Renal cortex interstitium (tissue), 15 donors: ENCODE results near the gene SP9. TPM values are rescaled to one million over a fixed set of nuclear protein-coding genes. Genes with fewer than 3 reads are reported as not detected.

Experiments
- DNase-seq, 11 donors: peaks; one replicate each; pipeline ENCODE4 v3.0.0-alpha.2; 2013; ENCODE audit warnings: low read depth in 9 of 11, low spot score in 4 of 11; ENCODE audit errors: extremely low read depth in 1 of 11
- long read RNA-seq, 16 experiments: transcript quantifications; one replicate each; lab custom pipeline, GENCODE V29; 2026
- polyA plus RNA-seq, 3 donors: library from polyadenylated mRNA; unstranded; fragments of 120-200 nt; gene quantifications; one replicate each; pipeline ENCODE4 v1.2.1, GENCODE V29; 2013; ENCODE audit not compliant: insufficient read length in 3 of 3

SP9 gene
- polyA plus RNA-seq: not detected
- long read RNA-seq, donor 1: 0 reads
- long read RNA-seq, donor 2: 0 reads
- long read RNA-seq, donor 3: 0 reads
- long read RNA-seq, donor 4: 0 reads
- long read RNA-seq, donor 5: 0 reads
- long read RNA-seq, donor 6: 0 reads
- long read RNA-seq, donor 7: 0 reads
- long read RNA-seq, donor 8: 0 reads
- long read RNA-seq, donor 9: 0 reads
- long read RNA-seq, donor 10, partial matches to known transcripts: 94 of 149 reads
- long read RNA-seq, donor 10, other reads (novel, unspliced or antisense): 55 of 149 reads
- long read RNA-seq, donor 11: 0 reads
- long read RNA-seq, donor 12: 0 reads
- long read RNA-seq, donor 13: 0 reads
- long read RNA-seq, donor 14: 0 reads
- long read RNA-seq, donor 15: 0 reads
- long read RNA-seq, donor 16: 0 reads

DNA sequence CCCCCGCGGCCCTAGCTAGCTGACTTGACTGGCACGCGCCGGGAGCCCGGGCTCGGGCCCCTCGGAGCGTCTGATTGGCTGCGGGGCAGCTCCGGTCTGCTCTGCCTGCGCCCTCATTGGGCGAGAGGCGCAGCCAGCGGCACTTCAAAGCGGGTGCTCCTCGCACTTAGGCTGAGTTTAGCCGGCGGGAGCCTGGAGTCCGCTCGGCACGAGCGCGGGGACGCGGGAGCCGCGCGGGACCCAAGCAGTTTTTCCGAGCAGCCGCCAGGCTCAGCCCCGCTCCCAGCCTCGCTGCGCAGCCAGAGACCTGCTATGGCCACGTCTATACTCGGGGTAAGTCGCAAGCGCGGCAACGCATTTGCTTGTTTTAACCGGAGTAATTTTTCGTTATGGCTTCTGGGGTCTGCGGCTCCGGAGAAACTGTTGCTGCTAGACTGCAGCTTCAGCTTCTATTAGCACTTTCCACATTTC lies at the start of gene SP9:
Gene SP9 (plus strand): TSS at position 174 of the 471 bp plus-strand sequence. CDS start 139 bp downstream, at position 313.
- DNase-seq: no peak

DNA sequence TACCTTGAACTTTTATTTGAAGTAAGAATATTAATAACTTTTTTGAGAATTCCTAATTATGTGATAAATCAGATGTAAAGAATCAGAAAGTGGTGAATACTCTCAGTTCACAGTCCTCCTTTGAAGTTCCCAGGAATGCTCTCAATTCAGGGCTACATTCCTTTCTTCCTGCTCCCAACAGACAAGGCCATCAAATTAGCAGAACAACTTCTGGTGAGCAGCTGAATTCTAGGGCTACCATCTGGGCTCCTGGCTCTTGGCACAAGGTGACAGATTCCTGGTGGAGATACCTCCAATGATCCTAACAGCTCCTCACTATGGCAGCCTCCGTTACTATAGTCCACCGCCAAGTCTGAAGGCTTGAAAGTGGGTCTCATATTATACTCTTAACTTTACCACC lies 48.6 kb upstream of the SP9 start:
- DNase-seq: no peak

DNA sequence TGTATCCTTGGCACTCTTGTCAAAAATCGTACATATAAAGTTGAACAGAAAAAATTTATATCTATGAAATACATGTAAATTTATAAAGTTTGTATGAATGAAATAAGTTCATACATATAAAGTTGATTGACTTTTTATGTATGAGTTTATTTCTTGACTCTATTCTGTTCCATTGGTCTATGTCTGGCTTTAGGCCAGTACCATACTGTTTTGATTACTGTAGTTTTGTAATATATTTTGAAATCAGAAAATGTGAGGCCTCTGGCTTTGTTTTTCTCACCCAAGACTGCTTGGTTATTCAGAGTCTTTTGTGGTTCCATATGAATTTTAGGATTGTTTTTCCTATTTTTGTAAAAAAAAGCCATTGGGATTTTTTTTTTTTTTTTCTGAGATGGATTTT lies 41.8 kb upstream of the SP9 start:
- no peak for DNase-seq

DNA sequence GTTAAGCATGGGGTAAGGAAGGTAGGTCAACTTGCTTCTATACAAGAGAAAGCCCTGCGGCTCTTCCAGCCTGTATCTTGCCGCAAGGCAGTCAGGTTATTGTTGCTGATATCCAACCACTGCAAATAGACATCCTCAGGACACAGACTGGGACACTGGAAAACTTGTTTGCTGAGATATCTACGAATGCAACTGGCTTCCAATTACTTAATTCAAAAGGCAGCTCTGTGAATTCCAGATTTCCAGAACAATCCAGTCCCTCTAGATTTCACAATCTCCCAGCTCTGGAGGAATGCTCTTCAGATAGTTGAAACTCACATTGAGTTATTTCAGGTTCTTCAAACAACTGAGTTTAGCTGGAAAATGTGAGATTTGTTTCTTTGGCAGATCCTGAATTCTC lies 34.6 kb upstream of the SP9 start:
- no peak for DNase-seq

DNA sequence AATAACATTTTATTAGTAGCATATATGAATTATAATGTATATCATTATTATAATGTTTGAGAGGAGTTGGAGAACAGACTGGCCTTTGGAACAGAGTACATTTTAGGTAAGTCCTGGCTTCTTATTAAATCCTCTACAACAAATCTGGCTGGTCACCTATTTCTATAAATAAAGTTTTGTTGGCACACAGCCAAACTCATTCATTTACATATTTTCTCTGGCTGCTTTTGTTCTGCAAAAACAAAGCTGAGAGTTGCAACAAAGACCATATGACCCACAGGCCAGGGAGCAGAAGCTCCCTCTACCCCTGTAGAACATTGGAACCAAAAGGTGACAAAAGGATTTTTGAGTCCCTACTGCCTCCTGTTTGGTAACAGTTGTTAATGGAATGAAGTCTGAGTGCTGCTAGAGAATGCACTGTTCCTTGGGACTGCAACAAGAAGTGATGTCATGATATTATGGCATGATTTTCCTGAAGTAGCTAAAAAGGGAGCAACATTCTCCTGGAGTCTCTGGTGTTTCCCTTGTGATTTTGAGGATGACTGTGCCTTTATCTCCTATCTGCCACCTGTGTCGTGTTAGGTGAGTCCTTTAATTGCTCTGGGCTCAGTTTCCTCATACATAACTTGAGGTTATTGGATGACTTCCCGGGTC lies 22.0 kb upstream of the SP9 start:
- DNase-seq: no peak

DNA sequence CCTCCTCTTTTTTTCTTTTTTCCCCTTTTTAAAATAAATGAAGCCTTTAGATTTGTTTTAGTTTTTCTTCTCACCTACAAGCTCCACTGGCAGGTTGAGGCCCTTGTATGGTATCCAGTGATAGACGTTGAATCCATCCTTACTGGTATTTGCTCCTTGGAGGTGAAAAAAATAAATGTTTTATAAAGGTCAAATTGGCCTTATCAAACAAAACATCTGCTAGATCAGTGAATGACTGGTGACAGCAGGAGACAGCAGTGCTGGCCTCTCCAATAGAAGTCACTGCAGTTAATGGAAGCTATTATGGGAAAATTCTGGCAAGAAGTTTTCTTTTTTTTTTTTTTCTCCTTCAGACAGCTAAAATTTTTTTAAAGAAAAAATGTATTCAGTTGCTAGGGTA lies 12.6 kb upstream of the SP9 start:
- no peak for DNase-seq

DNA sequence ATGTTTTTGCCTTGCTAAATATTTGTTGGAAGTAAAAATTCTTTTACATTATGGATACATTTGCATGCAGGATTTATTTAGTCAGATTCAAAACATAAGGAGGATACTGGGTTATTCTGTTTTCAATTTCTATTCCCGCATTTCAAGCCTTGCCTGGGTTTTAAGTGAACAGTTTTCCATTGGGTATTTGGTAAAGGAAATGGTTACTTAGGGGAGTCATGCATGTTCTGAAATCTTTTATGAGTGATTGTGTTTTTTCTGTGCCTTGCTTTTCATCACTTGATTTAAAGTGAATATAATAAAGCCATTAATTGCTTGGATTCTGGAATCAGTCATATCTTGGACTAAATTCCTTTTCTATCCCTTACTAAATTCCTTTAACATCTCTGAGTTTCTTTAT lies 12.0 kb upstream of the SP9 start:
- DNase-seq: no peak

DNA sequence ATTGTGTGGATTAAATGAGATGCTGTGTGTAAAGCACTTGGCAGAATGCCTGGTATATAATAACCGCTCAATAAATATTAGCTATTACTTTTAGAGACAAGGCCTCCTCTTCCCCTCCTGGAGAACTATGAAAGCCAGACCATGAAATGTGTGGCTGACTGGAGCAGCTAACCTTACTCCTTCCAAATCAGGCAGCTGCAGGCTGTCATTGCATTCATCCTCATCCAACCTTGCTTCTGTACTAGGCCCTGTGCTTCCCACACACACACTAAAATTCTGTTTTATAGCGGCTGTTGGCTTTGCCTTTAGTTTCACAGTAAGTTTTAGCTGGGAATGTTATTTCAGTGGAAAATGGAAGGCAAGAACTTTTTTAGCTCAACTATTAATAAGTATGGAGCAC lies 10.2 kb upstream of the SP9 start:
- no peak for DNase-seq

DNA sequence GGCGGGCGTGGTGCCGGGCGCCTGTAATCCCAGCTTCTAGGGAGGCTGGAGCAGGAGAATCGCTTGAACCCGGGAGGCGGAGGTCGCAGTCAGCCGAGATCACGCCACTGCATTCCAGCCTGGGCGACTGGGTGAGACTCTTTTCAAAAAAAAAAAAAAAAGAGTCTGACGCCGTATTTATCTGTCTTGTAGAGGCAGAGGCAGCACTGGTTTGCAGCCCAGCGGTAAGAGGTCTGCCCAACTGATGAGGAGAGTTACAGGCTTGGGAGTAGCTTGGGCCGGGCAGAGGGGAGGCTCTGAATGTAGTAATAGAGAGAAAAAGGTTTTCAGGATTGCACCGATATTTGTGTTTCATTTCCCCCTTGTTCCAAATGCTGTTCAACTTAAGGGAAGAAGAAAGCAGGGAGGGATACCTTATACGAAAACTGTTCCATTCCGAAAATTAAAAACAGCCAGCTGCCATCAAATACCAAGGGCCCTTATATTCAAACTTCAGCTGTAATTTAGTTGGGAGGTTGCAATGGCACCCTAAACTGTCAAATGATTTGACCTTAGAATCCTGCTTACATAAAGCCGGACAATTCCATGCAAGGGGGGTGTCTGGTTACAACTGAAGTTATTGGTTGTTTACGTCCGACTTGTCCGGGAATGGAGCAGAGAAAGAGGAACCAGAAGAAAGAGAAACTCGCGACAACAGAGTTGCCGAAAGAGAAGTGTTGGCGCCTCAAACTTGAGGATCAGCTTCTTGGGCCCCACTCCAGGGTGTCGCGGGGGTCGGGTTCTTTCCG lies 9.2 kb upstream of the SP9 start:
- DNase-seq: no peak

DNA sequence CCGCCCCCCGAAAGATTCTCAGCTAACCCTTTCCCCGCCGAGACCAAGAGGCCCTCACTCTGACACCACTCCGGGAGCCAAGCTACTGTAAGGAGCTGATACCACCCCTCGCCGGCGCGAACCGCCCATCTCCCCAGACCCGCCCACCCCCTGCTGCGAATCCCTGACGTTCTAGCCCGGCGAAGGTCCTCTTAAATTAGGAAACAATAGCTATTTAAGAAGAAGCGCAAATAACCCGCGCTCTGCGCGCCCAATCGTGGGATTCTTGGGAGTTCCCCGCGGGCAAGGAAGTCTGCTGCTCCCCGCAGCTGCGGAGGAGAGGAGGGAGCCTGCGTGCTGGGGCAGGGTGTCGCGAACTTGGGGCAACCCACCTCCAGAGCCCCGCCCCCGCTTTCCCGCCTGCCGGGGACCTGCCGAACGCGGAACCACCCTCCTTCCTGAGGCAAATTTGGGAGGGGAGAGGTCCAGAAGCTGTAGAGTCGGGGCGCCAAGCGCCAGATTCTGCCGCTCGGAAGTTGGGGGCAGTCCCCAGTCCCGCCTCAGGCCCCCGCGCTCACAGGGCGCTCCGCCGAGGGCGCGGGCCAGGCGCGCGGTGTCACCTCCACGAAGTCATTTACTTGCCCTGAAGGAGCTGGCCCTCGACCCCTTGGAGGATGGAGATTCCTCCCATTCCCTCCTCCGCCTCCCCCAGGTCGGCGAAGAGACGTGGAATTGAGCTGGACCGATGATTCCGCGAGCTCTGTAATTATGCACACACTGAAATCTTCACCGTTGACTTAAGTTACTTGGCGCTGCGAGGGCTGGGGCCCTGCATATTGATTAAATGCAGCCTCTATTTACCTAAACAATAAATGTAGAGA lies 8.4 kb upstream of the SP9 start:
- no peak for DNase-seq

DNA sequence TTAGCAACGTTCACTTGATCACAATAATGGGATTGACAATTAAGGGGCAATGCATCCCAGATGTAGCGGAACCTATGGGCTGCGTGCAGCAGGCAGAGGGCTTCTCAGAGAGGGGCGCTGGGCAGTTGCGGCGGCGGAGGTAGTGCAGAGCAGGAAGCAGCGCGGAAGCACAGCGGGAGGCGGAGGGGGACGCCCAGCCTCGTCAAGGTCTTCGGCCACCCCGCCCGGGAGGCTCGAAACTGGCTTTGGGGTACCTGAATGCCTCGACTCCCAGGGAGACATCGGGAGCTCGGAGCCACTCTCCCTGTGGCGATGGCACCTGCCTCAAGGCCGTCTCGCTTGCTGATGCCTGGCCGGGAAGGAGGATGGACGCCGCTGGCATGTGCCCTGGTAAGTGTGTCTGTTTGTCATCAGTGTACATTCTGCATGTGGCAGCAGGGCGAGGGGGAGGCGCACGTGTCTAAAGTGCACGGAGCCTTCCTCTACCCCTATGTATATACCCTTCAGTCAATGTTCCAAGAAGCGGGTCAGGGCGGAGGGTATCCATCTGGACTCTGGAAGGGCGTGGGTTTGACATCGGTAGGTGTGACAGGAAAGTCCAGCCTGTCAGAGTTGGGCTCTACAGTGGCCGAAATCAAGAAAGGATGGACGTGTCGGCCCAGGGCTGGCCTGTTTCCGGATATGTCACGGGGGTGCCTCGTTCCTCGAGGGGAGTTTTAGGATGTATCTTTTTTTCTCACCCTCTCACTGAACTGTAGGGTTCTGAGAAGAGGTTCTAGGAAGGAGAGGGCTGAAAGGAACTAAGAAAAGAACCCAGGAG lies 7.5 kb upstream of the SP9 start:
- no peak for DNase-seq

DNA sequence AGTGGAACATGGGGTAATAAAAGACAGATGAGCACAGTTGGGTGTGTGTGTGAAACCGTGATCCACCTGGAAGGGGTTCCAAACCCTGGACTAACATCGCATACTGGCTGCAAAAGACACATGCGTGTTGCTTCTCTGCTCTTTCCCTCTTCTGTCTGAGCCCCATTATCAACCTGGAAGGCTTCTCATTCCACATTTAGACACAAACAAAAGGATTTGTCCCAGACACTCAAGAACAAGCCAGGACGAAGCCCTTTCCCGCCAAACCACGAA lies 7.0 kb upstream of the SP9 start:
- DNase-seq: no peak

DNA sequence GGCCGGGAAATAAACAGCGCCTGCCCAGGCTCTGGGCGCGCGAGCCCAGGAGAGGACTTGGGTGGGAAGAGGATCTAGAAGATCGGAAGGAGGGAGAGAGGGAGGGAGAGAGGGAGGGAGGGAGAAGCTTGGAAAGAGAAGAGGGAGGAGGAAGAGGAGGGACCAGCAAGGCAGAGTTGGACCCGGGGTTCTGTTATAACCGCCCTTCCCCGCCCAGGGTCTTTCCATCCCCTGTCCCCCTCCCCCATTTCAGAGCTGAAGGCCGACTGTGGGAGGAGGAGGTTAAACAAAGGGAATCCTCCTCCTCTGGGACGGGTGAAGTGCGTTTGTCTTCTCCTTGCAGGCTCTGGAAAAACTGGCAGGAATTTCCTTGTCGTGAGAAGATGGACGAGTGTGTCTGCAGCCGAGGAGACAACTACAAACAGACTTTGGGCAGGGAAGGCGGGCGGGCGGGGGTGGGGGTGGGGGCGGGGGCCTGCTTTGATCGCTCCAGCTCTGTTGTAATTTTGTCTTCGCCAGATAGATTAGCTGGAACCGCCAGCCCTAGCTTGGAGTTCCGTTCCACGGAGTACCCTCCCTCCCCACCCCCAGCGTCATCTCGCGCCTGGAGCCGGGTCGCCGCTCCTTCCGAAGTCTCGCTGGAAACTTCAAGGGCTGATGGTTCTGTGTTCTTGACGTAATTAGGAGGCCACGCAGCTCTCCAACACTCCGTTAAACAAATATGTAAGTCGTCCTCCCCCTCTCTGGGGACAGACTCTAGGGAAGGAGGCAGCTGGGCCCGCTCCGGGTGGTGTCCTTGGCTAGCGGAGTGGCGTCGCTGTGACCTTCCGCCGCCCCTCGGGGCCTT lies 6.4 kb upstream of the SP9 start:
- DNase-seq: no peak

DNA sequence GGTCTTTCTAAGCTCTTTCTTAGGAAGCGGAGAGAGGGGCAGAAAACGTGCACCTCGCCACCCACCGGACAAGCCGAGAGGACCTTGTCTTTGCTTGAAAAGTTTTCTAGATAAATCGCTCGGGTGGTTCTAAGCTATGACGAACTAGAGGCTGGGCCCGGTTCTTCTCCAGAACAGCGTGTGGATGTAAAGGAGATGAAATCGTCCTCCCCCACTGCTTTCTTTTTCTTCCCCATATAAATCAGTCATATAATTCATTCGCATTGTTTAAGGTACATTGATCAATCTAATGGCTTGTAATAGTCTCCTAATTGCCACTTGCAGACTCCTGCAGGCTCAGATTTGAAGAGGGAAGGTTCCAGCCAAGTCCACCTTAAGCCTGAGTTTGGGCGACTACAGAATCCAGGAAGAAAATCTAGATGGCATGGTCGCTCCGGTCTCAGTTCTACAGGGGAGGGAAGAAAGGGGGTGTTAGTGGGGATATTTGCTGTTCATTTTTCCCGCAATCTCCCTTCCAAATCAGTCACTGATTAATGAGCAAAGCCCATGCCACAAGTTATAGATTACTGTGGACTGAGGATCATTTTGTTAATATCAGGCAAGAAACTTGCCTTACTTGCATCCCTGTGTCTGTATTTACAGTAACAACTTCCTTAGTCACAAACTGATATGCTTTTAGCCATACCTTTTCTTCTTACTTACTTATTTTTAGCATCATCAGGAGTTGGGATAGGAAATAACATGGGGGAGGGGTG lies 5.6 kb upstream of the SP9 start:
- DNase-seq: no peak

DNA sequence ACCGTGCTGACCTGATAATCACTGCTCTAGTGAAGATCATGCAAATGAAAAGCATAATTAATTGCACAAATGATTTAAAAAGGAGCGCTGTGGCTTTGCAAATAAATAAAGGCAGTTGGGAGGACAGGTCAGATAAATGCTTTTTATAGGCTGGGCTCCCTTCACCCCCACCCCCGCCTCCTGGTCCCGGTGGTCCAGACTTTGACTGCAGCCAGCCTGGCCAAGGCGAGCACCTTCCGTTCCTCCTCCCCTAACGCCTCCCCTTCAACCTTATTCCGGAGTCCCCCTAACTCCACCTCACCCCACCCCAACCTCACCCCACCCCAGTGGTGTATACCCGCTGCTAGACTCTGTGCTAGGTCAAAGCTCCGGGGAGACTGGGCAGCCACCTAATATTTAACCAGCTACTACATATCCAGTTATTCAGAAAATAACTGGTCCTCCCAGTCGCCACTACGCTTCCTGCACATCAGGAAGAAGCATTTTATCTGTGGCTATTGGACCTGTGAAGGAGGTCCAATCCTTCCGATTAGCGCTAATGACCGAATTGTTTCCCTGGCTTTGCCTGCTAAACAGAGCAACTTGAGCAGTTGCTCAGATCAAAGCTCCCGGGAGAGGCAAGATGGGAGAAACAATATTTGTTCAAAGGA lies 3.7 kb upstream of the SP9 start:
- DNase-seq: no peak

DNA sequence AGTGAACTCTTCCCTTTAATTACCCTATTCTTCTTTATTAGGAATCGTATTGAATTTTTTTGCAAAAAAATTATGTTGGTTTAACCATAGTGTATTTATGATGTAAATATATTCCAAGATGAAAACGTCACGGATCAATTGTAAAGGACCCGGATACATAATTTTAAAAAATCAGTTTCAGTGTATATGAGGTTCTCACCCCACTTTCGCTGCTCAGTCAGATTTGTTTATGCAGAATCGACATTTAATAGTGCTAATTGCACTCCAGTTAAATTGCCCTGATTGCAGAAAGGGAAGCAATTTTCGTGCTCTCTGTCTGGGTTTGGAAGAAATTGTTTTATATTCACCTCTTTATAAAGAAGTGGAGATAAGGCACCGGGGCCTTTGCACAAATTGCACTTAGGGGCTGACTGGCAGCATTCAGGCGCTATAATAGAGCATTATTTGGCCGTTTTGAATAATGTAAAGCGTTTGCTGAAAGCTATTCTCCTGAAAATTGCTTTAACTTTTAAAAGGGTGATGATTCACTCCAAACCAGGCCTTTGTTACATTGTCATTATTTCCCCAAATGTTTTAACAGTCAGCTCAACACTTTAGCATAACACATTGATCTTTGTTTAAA lies 3.0 kb upstream of the SP9 start:
- no peak for DNase-seq
